ENCODE data around the gene WDR48. TPM values are rescaled to one million over a fixed set of nuclear protein-coding genes. Genes with fewer than 3 reads are reported as not detected.
A peak's percentile ranks its signal among the peaks of the same experiment; 100 is the strongest.

The WDR48 gene
- total RNA-seq, 4 donors from 2014 or later = 27.4 to 47.2 (median 38.0) TPM

DNA sequence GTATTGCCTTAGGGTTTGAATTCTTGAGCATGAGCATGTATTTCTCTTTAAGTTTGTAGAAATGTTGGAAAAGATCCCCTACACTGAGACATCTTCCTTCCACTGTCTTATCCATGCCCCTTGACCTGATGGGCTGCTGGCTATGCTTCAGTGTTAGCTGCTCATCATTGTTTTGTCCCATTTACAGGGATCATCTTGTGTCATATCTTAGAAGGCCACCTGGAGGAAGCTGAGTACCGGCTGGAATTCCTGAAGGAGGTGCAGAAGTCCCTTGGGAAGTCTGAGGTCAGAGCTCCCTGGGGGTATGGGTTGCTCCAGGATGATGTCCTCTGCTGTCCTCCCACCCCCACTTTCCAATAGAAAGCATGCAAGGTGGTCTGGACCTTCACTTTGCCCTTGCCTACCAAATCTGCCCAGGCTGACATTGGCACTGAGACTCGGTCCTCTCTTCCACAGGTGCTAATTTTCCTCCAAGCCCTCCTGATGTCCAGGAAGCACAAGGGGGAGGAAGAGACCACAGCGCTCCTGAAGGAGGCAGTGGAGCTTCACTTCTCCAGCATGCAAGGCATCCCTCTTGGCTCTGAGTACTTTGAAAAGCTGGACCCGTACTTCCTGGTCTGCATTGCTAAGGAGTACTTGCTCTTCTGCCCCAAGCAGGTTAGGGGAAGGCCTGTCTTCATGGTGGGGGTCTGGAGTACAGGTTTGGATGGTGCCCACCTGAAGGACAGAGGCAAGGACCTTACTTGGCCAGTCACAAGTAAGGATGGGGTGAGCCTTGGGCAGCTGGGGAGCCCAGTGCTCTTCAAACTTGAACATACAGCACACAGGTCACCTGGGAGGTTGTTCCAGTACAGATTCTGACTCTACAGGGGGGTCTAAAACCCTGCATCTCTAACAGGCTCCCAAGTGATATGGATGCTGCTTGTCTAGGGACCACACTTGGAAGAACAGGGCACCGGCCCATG is 73.3 kb downstream of the WDR48 start:
- Histone ChIP-seq H3K9me3 (no peaks in the 10 kb centered on the region), H3K4me3 (no peak overlapping the region), H3K36me3 (peaks cover 0 to 29% of the 10 kb centered on the region in 2 donors), H3K4me1 (peaks cover 0 to 4% (median 0%) of the 10 kb centered on the region in 3 donors), H3K27me3 (no peaks in the 10 kb centered on the region), H3K27ac (no peak overlapping the region)
- 60 to 100% methylated on average over 1 to 2 of the region's 5 CpGs for WGBS, 2 donors (ENCODE audit: low coverage in 1 of 2)
- TF ChIP-seq EP300 (IDR thresholded peaks at IDR 0.05) (no peak), POLR2A (IDR thresholded peaks at IDR 0.05) (no peak)
- TF ChIP-seq, protein P1, sequence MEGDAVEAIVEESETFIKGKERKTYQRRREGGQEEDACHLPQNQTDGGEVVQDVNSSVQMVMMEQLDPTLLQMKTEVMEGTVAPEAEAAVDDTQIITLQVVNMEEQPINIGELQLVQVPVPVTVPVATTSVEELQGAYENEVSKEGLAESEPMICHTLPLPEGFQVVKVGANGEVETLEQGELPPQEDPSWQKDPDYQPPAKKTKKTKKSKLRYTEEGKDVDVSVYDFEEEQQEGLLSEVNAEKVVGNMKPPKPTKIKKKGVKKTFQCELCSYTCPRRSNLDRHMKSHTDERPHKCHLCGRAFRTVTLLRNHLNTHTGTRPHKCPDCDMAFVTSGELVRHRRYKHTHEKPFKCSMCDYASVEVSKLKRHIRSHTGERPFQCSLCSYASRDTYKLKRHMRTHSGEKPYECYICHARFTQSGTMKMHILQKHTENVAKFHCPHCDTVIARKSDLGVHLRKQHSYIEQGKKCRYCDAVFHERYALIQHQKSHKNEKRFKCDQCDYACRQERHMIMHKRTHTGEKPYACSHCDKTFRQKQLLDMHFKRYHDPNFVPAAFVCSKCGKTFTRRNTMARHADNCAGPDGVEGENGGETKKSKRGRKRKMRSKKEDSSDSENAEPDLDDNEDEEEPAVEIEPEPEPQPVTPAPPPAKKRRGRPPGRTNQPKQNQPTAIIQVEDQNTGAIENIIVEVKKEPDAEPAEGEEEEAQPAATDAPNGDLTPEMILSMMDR (IDR thresholded peaks at IDR 0.05) = peak in 3 of 4 experiments; percentile 8 to 63 (median 45)
- peak; percentile 66 for ATAC-seq

DNA sequence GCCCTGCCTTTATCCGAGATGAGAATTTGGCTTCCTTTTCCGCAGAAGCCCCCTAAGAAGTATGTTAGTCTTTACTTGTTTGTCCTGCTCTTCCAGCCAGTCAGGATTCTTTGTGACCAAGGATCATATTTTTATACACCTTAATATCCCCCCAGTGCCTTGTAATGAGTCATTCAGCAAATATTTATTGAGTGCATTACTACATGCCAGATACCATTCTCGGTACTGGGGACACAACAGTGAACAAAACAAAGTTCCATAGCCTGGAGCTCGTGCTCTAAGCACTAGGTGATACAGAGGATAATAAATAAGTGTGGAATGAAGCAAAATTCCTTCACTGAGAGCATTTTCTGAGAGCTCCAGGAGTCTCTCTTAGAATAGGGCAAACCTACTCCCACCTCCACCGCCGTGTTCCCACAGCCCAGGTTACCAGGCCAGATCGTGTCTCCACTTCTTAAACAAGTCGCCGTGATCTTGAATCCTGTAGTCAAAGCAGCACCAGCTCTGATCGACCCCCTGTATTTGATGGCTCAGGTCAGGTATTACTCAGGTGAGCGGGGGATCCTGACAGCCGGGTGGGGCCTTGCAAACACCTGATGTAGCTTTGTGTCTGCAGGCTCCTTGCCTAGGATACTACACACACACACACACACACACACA is 74.2 kb downstream of the WDR48 start:
- 47 to 73% methylated on average over 9 to 11 of the region's 12 CpGs for WGBS, 2 donors (ENCODE audit: low coverage in 1 of 2)

DNA sequence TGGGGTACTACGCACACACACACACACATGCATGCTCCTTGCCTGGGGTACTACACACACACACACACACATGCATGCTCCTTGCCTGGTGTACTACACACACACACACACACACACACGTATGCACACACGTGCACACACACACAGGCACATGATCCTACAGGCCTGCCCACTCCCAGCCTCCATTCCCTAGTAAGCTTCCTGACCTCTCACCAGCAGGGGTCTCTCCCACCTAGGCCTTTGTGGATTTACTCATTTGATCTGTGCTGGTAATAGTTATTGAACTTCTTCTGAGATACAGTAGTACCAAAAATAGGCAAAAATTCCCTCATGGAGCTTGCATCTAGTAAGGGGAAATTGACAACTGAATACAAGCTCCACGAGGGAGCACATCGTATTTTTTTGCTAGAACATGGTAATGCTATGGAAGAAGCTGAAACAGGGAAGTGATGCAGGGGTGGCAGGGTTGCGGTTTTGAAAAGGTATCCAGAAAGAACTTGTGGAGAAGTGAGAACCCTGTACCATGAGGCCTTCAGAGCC is 74.8 kb downstream of the WDR48 start:
- no peaks in the 10 kb centered on the region for H3K27me3 ChIP-seq
- 19 to 57% methylated on average over 2 to 4 of the region's 6 CpGs for WGBS, 2 donors (ENCODE audit: low coverage in 1 of 2)
- H3K36me3 ChIP-seq = peaks cover 0 to 14% of the 10 kb centered on the region in 2 donors
- TF ChIP-seq POLR2AphosphoS5 (IDR thresholded peaks at IDR 0.05) = no peak
- TF ChIP-seq, protein P1 (IDR thresholded peaks at IDR 0.05) = peak in 3 of 4 experiments; percentile 65 to 69 (median 65)
- H3K9me3 ChIP-seq = no peaks in the 10 kb centered on the region
- H3K27ac ChIP-seq = peak overlapping the region in 1 of 4 donors; percentile 5
- peak; percentile 52 for ATAC-seq
- no peak overlapping the region for H3K4me3 ChIP-seq
- H3K4me1 ChIP-seq = peaks cover 0 to 4% (median 0%) of the 10 kb centered on the region in 3 donors

More for the DNA sequence above, 74.2 kb downstream of the WDR48 start:
- H3K4me1 ChIP-seq = peaks cover 0 to 4% (median 0%) of the 10 kb centered on the region in 3 donors
- no peak overlapping the region for H3K27ac ChIP-seq
- peaks cover 0 to 21% of the 10 kb centered on the region in 2 donors for H3K36me3 ChIP-seq
- H3K4me3 ChIP-seq = no peak overlapping the region
- H3K27me3 ChIP-seq = no peaks in the 10 kb centered on the region
- peak; percentile 37 for ATAC-seq
- no peaks in the 10 kb centered on the region for H3K9me3 ChIP-seq
- TF ChIP-seq, protein P1 (IDR thresholded peaks at IDR 0.05) = no peak
- TF ChIP-seq POLR2AphosphoS5 (IDR thresholded peaks at IDR 0.05) (no peak), EP300 (IDR thresholded peaks at IDR 0.05) (no peak), POLR2A (IDR thresholded peaks at IDR 0.05) (no peak)

DNA sequence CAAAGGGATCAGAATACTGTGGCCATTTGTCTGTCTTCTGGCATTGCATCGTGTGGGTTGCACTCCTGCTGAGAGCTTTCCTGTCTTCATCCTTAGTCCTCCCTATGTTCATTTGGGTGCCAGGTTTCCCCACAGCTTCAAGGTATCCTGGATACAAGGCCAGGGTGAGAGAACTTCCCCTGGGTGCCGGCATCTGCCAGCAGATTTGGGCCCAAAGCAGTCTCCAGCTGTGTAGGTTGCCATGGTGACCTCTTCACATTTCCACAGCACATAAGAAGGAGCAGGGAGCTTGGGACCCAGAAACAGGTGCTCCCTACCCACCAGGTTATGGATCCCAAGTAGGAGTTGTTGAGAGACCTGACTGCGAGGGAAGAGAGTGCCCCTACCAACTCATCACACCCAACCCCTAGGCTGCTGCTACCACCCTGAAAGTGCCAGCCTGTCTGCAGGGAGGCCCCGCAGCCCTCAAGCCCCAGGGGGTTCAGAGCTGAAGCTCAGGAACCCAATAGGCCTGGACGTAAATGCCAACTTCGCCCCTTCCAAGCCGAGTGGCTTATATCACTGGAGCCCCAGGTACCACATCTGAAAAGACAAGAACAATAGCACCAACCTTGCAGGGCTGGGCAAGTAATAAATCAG is 75.6 kb downstream of the WDR48 start:
- Histone ChIP-seq H3K4me3 (no peak overlapping the region), H3K9me3 (no peaks in the 10 kb centered on the region), H3K4me1 (peaks cover 0 to 4% (median 0%) of the 10 kb centered on the region in 3 donors), H3K27me3 (no peaks in the 10 kb centered on the region), H3K27ac (peak overlapping the region in 1 of 4 donors; percentile 5), H3K36me3 (peaks cover 0 to 13% of the 10 kb centered on the region in 2 donors)
- no peak for ATAC-seq
- TF ChIP-seq, protein P1 (IDR thresholded peaks at IDR 0.05) = no peak
- TF ChIP-seq POLR2A (IDR thresholded peaks at IDR 0.05) = no peak
- no peak for TF ChIP-seq EP300 (IDR thresholded peaks at IDR 0.05)
- TF ChIP-seq POLR2AphosphoS5 (IDR thresholded peaks at IDR 0.05) = no peak
- 60 to 100% methylated on average over 1 of the region's 7 CpGs for WGBS, 2 donors (ENCODE audit: low coverage in 1 of 2)
